HL-60 (cell line): Measurements from ENCODE around the gene SEC14L5.

Experiments used
- GABPA ChIP-seq: IDR thresholded peaks from 2 replicates; pipeline ENCODE4 v1.6.1; 2012; ENCODE audit warnings: low read depth
- POLR2AphosphoS5 ChIP-seq: IDR thresholded peaks from 2 replicates; pipeline ENCODE4 v1.6.1; 2012; ENCODE audit warnings: low read depth
- TF ChIP-seq, protein P1 (sequence below): IDR thresholded peaks from one replicate; pipeline ENCODE4 v1.5.1; 2011; ENCODE audit warnings: low read length, control low read depth, inconsistent platforms; ENCODE audit not compliant: insufficient read depth
- TF ChIP-seq, protein P2 (sequence below): IDR thresholded peaks from 2 replicates; pipeline ENCODE4 v1.6.1; 2012; ENCODE audit warnings: low read depth; ENCODE audit not compliant: insufficient replicate concordance

DNA sequence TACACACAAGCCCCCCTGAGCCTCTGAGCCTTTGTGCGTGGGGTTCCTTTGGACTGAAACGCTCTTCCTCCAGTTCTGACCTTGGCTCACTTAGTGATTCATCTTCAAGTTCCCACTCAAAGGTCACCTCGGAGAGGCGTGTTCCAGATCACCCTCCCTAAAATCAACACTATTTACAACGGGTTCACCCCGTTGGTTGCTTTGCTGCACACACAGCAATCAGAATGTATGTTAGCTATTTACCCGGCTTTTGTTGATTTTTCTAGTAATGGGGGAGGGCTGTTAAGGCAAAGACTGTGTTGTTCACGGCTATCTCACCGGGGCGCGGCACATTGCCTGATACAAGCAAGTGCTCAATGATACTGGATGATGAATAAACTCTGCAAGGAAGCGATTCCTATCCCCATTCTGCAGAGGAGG is 74.6 kb downstream of the SEC14L5 start:
- TF ChIP-seq, protein P1, sequence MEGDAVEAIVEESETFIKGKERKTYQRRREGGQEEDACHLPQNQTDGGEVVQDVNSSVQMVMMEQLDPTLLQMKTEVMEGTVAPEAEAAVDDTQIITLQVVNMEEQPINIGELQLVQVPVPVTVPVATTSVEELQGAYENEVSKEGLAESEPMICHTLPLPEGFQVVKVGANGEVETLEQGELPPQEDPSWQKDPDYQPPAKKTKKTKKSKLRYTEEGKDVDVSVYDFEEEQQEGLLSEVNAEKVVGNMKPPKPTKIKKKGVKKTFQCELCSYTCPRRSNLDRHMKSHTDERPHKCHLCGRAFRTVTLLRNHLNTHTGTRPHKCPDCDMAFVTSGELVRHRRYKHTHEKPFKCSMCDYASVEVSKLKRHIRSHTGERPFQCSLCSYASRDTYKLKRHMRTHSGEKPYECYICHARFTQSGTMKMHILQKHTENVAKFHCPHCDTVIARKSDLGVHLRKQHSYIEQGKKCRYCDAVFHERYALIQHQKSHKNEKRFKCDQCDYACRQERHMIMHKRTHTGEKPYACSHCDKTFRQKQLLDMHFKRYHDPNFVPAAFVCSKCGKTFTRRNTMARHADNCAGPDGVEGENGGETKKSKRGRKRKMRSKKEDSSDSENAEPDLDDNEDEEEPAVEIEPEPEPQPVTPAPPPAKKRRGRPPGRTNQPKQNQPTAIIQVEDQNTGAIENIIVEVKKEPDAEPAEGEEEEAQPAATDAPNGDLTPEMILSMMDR = no peak
- TF ChIP-seq, protein P2, sequence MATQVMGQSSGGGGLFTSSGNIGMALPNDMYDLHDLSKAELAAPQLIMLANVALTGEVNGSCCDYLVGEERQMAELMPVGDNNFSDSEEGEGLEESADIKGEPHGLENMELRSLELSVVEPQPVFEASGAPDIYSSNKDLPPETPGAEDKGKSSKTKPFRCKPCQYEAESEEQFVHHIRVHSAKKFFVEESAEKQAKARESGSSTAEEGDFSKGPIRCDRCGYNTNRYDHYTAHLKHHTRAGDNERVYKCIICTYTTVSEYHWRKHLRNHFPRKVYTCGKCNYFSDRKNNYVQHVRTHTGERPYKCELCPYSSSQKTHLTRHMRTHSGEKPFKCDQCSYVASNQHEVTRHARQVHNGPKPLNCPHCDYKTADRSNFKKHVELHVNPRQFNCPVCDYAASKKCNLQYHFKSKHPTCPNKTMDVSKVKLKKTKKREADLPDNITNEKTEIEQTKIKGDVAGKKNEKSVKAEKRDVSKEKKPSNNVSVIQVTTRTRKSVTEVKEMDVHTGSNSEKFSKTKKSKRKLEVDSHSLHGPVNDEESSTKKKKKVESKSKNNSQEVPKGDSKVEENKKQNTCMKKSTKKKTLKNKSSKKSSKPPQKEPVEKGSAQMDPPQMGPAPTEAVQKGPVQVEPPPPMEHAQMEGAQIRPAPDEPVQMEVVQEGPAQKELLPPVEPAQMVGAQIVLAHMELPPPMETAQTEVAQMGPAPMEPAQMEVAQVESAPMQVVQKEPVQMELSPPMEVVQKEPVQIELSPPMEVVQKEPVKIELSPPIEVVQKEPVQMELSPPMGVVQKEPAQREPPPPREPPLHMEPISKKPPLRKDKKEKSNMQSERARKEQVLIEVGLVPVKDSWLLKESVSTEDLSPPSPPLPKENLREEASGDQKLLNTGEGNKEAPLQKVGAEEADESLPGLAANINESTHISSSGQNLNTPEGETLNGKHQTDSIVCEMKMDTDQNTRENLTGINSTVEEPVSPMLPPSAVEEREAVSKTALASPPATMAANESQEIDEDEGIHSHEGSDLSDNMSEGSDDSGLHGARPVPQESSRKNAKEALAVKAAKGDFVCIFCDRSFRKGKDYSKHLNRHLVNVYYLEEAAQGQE = no peak
- TF ChIP-seq POLR2AphosphoS5 = no peak
- TF ChIP-seq GABPA = no peak
